HG03342 (cell line): ENCODE results near the gene NCOA7.
"Not testable (repeated sequence)": the region's sequence is repeated elsewhere in the genome, so short reads cannot be mapped to it uniquely, and the experiment has no call there.

Experiments used
- ATAC-seq: cut with Tn5 transposase; IDR thresholded peaks from one replicate; pipeline ENCODE4 v1.9.1; 2021; ENCODE audit warnings: mild to moderate bottlenecking, moderate library complexity; ENCODE audit not compliant: unreplicated experiment

Gene NCOA7

DNA sequence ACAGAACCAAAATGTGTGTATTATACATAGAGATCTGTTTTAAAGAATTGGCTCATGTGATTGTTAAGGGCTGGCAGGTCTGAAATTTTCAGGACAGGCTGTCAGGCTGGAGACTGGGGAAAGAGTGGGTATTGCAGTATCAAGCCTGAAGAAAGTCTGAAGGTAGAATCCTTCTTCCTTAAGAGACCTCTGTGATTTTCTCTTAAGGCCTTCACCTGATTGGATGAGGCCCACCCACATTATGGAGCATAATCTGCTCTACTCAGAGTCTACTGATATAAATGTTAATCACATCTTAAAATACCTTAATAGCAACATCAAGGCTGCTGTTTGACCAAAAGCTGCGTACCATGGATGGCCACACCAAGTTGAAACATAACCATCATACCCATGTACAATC is 122.4 kb downstream of the NCOA7 start:
- ATAC-seq: no peak

GRCh38 chr6:125913864-125914351 is 123.1 kb downstream of the NCOA7 start:
- ATAC-seq: no peak

- ATAC-seq: no peak
These were observed 127.5 kb downstream of the NCOA7 start for GRCh38 chr6:125918230-125918629.

GRCh38 chr6:125918681-125919566 is 128.2 kb downstream of the NCOA7 start:
- peak; percentile 97 for ATAC-seq

GRCh38 chr6:125919618-125920017 is 128.9 kb downstream of the NCOA7 start:
- ATAC-seq: peak; percentile 6

DNA sequence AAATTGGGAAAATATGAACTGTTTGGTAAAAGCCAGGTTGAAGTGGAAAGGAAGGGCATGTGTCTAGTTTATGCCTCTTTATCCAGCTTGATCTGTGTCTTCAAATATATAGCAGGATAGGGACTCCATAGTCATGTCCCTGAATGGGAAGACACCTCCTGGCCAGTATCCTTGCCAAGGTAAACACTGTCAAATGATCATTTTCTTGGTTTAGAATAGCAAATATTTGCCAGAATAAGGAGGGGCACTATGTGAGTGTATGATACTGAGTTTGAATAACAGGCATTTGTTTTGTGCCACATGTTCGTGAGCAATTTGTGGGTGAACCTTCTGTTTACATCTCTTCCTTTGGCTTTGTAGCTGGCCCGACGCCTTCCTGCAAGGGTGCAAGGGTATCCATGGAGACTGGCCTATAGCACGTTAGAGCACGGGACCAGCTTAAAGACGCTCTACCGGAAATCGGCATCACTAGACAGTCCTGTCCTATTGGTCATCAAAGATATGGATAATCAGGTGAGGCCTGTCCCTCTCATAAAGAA is 131.6 kb downstream of the NCOA7 start:
- ATAC-seq: no peak

DNA sequence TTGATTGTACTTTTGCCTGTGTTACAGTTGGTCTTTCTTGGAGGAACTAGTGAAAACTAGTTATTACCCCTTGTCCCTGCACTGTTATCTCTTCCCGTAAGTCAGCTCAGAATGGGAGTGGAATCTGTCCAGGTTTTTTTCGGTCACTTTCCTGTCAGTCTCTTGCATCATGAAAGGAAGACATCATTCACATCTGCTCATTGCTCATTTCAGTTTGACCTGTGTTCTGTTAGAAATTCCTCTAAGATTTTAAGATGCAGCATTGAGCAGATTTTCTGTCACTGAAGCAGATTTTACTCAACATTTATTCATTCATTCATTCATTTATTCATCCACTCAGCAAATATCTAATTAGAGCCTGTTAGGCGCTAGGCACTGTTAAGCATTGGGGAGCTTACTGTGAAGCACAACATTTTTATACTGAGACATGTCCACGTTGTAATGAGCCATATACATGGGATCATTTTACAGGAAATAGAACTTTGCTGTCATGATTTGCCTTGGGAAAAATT is 132.7 kb downstream of the NCOA7 start:
- no peak for ATAC-seq

DNA sequence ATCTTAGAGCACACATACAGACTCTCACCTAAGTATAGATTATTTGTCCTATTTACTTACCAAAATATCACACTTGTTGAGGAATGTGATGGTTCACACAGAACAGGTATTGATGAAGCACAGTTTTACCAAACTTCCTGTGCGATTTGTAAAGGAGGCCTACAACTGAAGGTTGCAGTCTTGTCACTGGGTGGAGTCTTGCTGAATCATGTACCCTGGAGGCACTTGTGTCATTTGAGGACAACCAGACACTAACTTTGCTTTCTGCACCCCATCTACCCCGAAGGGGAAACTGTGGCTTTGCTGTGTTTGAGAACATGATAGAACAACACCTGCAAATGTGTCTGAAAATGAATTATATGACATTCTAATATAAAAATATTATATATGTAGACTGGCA is 133.4 kb downstream of the NCOA7 start:
- no peak for ATAC-seq

DNA sequence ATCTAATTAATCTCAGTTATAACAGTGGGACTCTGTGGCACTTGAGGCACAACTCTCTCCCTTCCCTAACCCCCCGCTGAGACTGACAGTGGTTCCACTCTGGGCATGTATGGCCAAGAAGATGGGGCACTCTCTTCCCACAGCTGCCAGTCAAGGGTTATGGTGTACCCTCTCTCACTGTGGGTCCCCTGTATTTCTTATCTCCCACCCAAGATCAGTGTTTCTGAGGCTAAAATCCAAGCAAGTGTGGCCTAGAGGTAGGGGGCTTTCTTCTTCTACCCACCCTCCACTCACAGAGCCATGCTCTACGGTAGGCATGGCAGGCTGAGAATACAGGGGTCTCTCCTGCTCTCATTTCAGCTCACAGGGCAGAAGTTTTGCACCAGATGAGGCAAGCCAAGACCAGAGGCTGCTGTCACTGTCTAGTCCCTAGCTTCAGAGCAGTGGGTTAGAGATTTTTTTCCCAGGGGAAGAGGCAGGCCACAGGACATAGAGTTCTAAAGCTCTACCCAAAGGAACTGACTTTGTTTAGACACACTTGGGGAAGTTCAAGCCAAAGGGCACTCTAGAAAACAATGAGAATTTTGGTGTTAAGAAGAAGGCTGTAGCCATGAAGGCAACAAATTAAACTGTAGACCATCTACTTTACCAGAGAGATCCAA is 134.1 kb downstream of the NCOA7 start:
- ATAC-seq: no peak

GRCh38 chr6:125926711-125927110 is 136.0 kb downstream of the NCOA7 start:
- ATAC-seq: no peak

GRCh38 chr6:125927761-125928160 is 137.0 kb downstream of the NCOA7 start:
- no peak for ATAC-seq

DNA sequence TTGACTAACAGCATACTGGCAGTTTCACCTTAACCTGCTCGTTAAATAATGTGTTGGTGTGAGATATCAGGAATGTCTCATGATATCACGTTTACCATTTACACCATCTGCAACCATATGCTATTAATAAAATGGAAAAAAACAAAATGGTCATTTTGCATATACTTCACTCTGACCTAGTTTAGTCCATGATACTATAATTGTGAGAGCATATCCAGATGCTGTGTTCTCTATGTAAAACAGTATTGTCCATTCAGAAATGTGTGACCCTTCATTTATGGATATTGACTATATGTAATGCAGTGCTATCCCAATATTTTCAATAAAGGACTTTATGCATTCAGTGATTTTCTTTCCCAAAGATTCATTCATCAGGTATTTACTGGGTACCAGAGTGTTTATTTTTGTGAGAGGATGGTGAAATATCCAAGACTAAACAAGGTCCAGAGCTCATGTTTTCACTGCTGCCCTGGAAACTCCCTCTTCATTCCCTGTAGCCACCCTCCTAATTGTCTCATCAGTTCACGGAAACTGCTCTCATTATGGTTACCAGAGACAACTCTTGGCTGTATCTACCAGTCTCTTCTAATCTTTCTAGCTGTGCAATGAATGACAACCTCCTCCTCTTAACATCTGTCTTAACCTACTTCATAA is 140.1 kb downstream of the NCOA7 start:
- no peak for ATAC-seq

DNA sequence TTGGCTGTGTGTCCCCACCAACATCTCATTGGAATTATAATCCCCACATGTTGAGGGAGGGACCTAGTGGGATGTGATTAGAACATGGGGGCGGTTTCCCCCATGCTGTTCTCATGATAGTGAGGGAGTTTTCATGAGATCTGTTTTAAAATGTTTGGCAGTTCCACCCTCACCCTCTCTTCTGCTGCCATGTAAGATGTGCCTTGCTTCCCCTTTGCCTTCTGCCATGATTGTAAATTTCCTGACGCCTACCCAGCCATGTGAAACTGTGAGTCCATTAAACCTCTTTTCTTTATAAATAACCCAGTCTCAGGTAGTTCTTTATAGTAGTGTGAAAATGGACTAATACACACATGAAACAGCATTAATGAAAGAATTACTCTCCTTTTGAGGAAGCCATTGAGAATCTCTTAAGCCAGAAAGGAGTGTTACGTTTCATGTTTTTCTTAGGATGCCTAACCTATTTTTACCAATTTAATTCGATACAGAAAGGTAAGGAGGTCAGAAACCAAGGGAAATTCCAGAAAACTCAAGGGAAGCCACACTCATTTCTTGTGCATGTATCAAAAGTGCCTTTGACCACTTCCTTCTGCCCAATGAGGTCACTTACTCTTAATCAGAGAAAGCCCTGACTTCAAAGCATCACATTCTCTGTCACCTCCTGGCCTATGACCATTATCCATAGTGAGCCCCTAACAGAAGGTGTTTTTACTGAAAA is 141.1 kb downstream of the NCOA7 start:
- peak; percentile 62 for ATAC-seq

DNA sequence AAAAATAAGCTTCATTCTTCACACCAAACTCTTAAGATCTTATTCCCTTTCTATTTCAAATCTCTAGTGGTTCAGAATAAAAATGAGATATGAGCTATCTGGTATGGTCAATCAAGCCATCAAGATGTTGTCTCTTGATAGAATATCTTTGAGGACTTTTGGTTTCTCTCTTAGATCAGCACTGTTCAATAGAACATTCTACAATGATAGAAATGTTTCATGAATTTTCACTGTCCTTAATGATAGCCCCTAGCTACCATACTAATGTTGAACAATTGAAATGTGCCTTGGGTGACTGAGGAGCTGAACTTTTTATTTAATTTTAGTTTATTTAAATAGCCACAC is 141.7 kb downstream of the NCOA7 start:
- ATAC-seq: peak; percentile 28

GRCh38 chr6:125935520-125935919 is 144.8 kb downstream of the NCOA7 start:
- not testable (repeated sequence) for ATAC-seq

- no peak for ATAC-seq
These were observed 148.3 kb downstream of the NCOA7 start for GRCh38 chr6:125939026-125939425.

GRCh38 chr6:125939791-125940190 is 149.0 kb downstream of the NCOA7 start:
- ATAC-seq: no peak

GRCh38 chr6:125940247-125941041 is 149.7 kb downstream of the NCOA7 start:
- no peak for ATAC-seq

GRCh38 chr6:125942672-125943527 is 152.1 kb downstream of the NCOA7 start:
- no peak for ATAC-seq
